ENCODE measurements around the gene SHC3.

SHC3 gene

DNA sequence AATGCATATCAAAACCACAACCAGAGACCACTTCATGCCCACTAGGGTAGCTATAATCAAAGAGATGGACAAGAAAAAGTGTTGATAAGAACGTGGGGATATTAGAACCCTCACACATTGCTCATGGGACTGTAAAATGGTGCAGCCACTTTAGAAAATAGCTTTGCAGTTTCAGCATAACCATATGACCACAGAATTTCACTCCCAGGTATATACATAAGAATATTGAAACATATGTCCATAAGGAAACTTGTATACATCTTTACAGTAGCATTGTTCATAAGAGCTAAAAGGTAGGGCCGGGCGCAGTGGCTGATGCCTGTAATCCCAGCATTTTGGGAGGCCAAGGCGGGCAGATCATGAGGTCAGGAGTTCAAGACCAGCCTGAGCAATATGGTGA is 131.0 kb downstream of the SHC3 start:
- TF ChIP-seq, protein P1, sequence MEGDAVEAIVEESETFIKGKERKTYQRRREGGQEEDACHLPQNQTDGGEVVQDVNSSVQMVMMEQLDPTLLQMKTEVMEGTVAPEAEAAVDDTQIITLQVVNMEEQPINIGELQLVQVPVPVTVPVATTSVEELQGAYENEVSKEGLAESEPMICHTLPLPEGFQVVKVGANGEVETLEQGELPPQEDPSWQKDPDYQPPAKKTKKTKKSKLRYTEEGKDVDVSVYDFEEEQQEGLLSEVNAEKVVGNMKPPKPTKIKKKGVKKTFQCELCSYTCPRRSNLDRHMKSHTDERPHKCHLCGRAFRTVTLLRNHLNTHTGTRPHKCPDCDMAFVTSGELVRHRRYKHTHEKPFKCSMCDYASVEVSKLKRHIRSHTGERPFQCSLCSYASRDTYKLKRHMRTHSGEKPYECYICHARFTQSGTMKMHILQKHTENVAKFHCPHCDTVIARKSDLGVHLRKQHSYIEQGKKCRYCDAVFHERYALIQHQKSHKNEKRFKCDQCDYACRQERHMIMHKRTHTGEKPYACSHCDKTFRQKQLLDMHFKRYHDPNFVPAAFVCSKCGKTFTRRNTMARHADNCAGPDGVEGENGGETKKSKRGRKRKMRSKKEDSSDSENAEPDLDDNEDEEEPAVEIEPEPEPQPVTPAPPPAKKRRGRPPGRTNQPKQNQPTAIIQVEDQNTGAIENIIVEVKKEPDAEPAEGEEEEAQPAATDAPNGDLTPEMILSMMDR (IDR thresholded peaks at IDR 0.05; ENCODE audit: borderline replicate concordance, insufficient read depth, low read depth, low read length), result no peak
- H3K4me3 ChIP-seq (ENCODE audit: low read depth, low read length), result no peak overlapping the region

DNA sequence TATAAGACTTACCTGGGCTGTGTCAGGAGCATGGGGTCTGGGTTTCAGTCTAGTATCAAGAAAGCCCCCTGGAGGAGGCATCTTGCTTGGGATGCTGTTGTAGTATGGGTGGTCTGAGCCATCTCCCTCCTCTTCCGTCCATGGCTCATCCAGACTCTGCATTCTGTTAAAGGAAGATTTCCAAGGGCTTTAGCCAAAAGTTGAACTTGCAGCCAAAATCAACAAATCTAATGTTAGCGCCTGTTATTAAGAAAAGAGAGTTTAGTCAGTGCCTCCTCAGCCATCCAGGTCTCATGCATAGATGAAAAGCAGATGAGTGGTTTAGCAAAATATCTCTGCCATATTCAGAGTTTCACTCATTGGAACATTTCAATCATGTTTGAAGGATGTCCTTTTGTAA is 131.8 kb downstream of the SHC3 start:
- H3K4me3 ChIP-seq (ENCODE audit: low read depth, low read length), result no peak overlapping the region
- TF ChIP-seq, protein P1 (IDR thresholded peaks at IDR 0.05; ENCODE audit: borderline replicate concordance, insufficient read depth, low read depth, low read length), result no peak

DNA sequence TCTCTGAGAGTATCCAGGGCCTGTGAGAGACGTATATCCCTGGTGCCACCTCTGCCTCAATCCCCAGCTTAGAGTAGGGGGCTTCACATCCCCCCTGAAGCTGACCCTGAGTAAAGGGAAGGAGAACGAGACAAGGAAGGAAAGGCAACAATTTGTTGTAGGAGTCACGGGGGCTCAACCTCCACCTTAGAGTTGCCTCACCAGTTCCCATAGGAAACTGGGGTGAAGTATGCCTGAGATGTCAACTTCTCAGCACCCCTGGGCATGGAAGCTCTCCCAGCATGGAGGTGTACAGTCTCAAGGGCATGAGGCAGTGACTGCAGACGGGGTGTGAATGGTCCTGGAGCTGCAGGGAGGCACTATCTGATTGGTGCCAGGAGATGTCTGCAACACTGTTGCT is 133.7 kb downstream of the SHC3 start:
- TF ChIP-seq, protein P1 (IDR thresholded peaks at IDR 0.05; ENCODE audit: borderline replicate concordance, insufficient read depth, low read depth, low read length), result no peak
- no peak overlapping the region for H3K4me3 ChIP-seq (ENCODE audit: low read depth, low read length)

DNA sequence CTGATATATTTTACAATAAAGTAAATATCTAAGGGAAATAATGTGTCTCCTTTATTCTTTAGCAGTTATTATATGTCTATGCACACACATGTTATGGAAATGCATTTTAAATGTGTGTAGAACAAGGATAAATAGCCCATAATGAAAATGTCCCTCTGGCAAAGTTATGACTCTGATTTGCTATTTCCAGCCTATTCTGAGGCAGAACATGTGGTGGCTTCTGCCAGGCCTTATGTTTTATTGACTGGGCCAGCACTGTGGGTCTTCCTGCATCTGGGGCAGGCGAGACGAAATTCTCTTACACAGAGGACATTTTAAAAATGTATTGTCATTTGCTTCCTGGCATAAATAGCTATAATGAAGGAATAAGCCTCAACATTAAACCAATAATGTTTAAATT is 134.5 kb downstream of the SHC3 start:
- TF ChIP-seq, protein P1 (IDR thresholded peaks at IDR 0.05; ENCODE audit: borderline replicate concordance, insufficient read depth, low read depth, low read length), result no peak
- no peak overlapping the region for H3K4me3 ChIP-seq (ENCODE audit: low read depth, low read length)

DNA sequence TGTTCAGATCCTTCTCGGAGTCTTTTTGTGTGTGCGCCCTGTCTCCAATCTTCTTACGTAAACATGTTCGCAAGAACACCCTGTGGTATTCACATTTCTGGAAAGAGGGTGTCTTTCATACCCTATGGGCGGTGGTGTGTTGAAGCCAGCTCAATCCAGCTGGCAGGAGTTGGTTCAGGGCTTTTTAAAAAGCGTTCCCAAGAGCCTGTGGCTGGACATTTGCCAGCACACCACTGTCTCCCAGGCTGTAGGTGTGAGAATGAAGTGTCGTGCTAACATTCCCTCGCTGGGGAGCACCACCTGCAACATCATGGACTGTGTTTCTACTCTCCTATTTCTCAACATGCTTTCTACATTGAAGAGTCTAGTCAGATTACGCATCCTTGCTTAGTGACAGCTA is 135.6 kb downstream of the SHC3 start:
- no peak overlapping the region for H3K4me3 ChIP-seq (ENCODE audit: low read depth, low read length)
- TF ChIP-seq, protein P1 (IDR thresholded peaks at IDR 0.05; ENCODE audit: borderline replicate concordance, insufficient read depth, low read depth, low read length), result no peak

DNA sequence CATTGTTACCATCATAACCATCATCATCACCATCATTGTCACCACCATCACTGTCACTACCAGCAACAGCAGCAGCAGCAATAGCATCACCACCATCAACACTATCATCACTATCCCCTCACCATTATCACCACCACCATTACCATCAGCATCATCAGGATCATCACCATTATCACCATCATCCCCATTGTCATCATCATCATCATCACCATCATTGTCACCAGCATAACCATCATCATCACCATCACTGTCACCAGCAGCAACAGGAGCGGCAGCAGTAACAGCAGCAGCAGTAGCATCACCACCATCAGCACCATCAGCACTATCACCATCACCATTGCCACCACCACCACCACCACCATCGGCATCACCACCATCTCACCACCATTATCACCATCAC is 139.0 kb downstream of the SHC3 start:
- TF ChIP-seq, protein P1 (IDR thresholded peaks at IDR 0.05; ENCODE audit: borderline replicate concordance, insufficient read depth, low read depth, low read length), result no peak
- no peak overlapping the region for H3K4me3 ChIP-seq (ENCODE audit: low read depth, low read length)

DNA sequence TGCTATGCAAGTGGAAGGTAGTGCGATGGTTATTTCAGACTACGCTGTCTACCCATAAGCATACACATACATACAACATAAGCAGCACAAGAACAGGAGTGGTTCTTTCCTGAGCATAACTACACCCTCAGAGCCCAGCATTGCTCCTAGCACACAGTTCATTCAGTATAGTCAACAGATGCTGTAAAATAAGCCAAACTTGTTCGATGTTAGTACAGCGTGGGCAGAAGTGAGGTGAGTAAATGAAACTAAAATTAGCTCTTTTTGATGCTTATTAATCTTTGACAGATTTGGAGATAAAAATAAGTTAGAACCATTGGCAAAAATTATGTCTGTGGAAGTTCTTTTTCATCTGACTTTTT is 139.5 kb downstream of the SHC3 start:
- TF ChIP-seq, protein P1 (IDR thresholded peaks at IDR 0.05; ENCODE audit: borderline replicate concordance, insufficient read depth, low read depth, low read length), result no peak
- H3K4me3 ChIP-seq (ENCODE audit: low read depth, low read length), result no peak overlapping the region
